GM21390 (cell line): ENCODE results near the gene NEU1.
A peak's percentile ranks its signal among the peaks of the same experiment; 100 is the strongest.
"Not testable (repeated sequence)": the region's sequence is repeated elsewhere in the genome, so short reads cannot be mapped to it uniquely, and the experiment has no call there.

Experiments used
- ATAC-seq: cut with Tn5 transposase; IDR thresholded peaks from one replicate; pipeline ENCODE4 v1.9.1; 2021; ENCODE audit not compliant: unreplicated experiment

The NEU1 gene

DNA sequence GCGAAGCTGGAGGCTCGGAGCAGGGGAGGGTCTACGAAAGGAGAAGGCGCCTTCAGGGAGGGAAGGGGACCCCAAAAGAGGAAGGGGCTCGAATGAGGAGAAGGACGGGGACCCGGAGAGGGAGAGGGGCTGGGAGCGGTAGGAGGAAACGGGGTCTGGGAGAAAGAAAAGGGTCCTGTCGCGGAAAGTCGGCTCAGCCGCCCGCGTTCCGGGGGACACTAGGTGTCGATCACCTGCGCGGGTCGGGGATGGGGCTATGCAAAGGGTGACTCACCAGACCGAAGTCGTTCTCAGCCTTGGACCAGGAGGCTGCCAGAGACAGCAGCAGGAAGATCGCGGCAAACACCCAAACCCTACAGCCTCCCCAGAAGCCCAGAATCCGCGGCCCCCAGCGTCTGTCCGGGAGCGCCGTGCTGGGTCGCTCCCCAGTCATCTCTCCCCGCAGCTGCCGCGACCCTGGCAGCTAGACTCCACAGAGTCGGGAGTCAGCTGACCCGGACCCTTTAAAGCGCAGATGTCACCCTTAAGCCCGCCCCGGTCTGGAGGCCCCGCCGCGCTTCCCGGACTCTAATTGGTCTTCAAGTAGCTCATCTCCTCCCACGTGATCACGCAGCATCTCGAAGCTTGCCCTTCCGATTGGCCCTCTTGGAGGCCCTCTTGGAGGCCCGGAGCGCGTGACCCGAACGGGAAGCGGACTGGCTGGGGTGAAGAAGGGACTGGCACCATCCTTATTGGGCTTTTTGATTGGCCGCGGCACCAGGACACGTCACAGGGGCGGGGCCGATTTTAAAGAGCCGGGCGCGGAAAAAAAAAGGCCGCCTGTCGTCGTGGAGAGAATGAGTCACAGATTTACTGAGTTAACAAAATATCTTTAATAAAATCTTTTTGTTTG is at the start of gene NEU1:
TSS of gene NEU1 (minus strand) at position 478 of the 892 bp plus-strand sequence. CDS start at position 433, 45 bp downstream.
- peak; percentile 90 for ATAC-seq

GRCh38 chr6:31911826-31912585 is 49.4 kb upstream of the NEU1 start:
- ATAC-seq: no peak

DNA sequence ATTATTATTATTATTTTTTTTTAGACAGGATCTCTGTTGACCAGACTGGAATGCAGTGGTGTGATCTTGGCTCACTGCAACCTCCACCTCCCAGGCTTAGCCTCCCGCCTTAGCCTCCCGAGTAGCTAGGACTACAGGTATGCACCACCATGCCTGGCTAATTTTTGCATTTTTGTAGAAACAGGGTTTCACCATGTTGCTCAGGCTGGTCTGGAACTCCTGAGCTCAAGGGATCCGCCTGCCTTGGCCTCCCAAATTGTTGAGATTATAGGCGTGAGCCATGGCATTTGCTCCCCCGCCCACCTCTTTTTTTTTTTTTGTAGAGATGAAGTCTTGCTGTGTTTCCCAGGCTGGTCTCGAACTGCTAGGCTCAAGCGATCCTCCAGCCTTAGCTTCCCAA is 46.7 kb upstream of the NEU1 start:
- not testable (repeated sequence) for ATAC-seq

DNA sequence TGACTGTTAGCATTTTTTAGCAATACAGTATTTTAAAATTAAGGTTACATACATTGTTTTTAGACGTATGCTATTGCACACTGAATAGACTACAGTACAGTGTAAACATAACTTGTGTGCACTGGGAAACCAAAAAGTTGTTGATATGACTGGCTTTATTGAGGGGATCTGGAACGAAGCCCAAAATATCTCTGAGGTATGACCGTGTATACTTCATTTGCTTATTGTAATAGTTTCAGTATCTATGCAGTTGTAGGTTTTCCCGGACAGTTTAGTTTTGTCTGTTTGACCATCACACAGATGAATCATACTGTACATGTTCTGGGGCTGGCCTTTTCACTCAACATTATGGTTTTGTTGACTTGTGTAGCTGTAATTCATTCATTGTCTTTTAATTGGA is 46.2 kb upstream of the NEU1 start:
- peak; percentile 82 for ATAC-seq

DNA sequence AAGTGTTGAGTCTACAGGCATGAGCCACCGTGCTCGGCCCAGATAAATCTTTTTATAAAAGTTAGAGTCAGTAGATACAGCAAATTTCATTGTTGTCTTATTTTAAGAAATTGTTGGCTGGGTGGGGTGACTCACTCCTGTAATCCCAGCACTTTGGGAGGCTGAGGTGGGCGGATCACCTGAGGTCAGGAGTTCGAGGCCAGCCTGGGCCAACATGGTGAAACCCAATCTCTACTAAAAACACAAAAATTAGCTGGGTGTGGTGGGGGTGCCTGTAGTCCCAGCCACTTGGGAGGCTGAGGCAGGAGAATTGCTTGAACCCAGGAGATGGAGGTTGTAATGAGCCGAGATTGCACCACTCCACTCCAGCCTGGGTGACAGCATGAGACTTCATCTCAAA is 45.6 kb upstream of the NEU1 start:
- ATAC-seq: not testable (repeated sequence)

DNA sequence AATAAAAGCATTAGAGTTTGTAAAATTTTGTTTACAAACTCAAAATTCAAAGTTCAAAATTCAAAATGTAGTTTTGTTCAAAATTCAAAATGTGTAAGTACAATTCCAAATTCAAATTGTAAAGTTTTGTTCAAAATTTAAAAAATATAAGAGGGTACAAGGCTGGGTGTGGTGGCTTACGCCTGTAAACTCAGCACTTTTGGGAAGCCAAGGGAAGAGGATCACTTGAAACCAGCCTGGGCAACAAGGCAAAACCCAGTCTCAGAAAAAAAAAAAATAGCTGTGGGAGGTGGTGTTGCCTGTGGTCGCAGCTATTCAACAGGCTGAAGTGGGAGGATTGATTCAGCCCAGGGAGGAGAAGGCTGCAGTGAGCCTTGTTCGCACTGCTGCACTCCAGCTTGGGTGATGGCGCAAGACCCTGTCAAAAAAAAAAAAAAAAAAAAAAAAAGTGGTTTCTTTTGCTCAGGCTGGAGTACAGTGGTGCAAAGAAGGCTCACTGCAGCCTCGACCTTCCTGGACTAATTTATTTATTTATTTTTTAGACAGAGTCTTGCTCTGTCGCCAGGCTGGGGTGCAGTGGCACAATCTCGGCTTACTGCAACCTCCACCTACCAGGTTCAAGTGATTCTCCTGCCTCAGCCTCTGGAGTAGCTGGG is 44.7 kb upstream of the NEU1 start:
- ATAC-seq: no peak

GRCh38 chr6:31906727-31907126 is 44.1 kb upstream of the NEU1 start:
- not testable (repeated sequence) for ATAC-seq

GRCh38 chr6:31906122-31906521 is 43.5 kb upstream of the NEU1 start:
- ATAC-seq: no peak

DNA sequence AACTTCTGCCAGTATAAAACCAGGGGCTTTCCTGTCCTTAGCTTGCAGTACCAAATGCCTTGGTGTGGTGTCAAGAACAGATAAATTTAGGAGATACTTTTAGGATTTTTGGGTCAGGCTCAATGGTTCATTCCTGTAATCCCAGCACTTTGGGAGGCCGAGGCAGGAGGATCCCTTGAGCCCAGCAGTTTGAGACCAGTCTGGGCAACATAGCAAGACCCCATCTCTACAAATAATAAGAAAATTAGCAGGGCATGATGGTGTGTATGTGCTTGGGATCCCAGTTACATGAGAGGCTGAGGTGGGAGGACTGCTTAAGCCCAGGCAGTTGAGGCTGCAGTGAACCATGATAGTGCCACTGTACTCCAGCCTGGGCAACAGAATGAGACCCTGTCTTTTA is 42.4 kb upstream of the NEU1 start:
- no peak for ATAC-seq

GRCh38 chr6:31903957-31904356 is 41.3 kb upstream of the NEU1 start:
- ATAC-seq: no peak

GRCh38 chr6:31901953-31902643 is 39.5 kb upstream of the NEU1 start, which contains the start of gene ZBTB12:
ZBTB12 (minus strand) TSS chr6:31902086; CDS start chr6:31901305, 781 bp downstream.
- no peak for ATAC-seq

DNA sequence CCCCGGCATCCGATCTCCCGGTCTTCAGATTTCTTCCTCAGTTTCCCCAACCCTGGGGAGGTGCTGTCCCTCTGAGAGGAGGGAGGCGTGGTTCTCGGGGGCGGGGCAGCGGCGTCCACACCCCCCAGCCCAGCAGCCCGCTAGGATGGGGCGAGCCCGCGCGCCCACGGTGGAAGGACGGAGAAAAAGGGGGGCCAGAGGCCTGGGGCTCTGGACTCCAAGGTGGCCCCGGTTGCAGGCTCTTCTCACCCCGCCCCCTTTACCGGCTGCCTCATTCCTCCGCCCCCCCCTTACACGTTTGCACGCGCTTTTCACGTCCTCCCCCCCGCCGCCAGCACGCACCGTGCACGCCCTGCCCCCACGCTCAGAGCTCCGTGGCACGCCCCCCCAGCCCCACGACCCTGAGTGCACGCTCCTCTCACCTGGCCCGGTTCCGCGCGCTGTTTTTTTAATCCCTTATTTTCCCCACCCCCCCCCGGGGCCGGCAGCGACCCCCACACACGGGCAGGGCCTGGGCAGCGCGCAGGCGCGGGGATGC is 38.9 kb upstream of the NEU1 start:
- ATAC-seq: no peak

GRCh38 chr6:31900917-31901414 is 38.3 kb upstream of the NEU1 start:
- ATAC-seq: no peak

DNA sequence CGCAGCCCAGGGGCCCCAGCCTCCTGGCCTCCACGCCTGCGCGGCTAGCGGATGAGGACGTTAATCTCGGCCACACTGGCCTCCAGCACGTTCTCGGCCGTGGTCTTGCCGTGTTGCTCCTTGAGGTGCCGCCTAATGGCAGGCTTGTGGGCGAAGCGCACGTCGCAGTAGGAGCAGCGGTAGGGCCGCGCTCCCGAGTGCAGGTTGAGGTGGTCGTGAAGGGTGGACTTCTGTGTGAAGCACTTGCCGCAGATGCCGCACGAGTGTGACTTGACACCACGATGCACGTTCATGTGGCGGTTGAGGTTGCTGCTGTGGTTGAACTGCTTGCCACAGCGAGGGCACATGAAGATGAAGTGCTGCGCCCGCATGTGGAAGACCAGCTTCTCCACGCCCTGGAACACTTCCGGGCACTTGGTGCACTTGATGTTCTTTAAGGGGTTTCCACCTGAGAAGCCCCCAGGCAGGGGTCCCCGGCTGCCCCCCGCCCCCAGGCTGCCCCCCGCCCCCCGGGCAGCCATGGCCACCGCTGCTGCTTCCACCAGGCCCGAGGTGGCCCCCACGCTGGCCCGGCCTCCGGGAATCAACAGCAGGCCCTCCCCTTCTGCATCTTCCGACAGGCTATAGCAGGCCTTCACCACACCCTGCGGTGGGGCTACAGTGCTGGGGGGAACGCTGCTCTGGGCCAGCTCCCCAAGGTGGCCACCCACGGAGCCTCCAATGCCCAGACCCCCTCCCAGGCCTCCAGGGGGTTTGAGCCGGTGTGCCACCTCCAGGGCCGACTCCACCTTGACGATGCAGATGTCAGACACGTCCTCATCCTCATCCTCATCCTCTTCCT is 37.5 kb upstream of the NEU1 start:
- no peak for ATAC-seq

- ATAC-seq: no peak
These were observed 36.6 kb upstream of the NEU1 start for GRCh38 chr6:31899215-31899614.

GRCh38 chr6:31898383-31899011 is 35.9 kb upstream of the NEU1 start:
- ATAC-seq: no peak

GRCh38 chr6:31897612-31898382 is 35.2 kb upstream of the NEU1 start, which contains the start of gene EHMT2:
EHMT2 (minus strand) TSS chr6:31897698; CDS start chr6:31897677, 21 bp downstream.
- ATAC-seq: peak; percentile 59
